MM.1S (cell line): ENCODE data around the gene CLTB.

Experiments
- DNase-seq: peaks from one replicate; pipeline ENCODE4 v3.0.0-alpha.2; 2015
- H2AFZ ChIP-seq: fragments of 300-600 bp; sonication (generic); 2 replicates; pipeline ENCODE4 v1.6.0; 2016; ENCODE audit warnings: antibody characterized with exemption, low read length
- H3F3A ChIP-seq: fragments of 300-600 bp; sonication (generic); 2 replicates; pipeline ENCODE4 v1.6.1; 2016; ENCODE audit warnings: mild to moderate bottlenecking, antibody characterized with exemption, low read length, moderate library complexity, mixed read lengths; ENCODE audit not compliant: insufficient read depth
- H3K27ac ChIP-seq: fragments of 300-600 bp; sonication (generic); 2 replicates; pipeline ENCODE4 v1.5.1; 2016; ENCODE audit warnings: mild to moderate bottlenecking, low read length
- H3K27me3 ChIP-seq: fragments of 300-600 bp; sonication (generic); replicated peaks from 2 replicates; pipeline ENCODE4 v1.6.0; 2016; ENCODE audit warnings: low read length; ENCODE audit not compliant: insufficient read depth
- H3K36me3 ChIP-seq: fragments of 300-600 bp; sonication (generic); replicated peaks from 2 replicates; pipeline ENCODE4 v1.6.1; 2016; ENCODE audit warnings: mild to moderate bottlenecking, low read length, mixed read lengths; ENCODE audit not compliant: insufficient read depth
- H3K4me1 ChIP-seq: fragments of 300-600 bp; sonication (generic); 2 replicates; pipeline ENCODE4 v1.6.1; 2016; ENCODE audit warnings: low read length, mixed read lengths
- H3K4me2 ChIP-seq: fragments of 300-600 bp; sonication (generic); 2 replicates; pipeline ENCODE4 v1.6.0; 2016; ENCODE audit warnings: low read depth, low read length
- H3K4me3 ChIP-seq: fragments of 300-600 bp; sonication (generic); 2 replicates; pipeline ENCODE4 v1.5.1; 2016; ENCODE audit warnings: low read length, mixed read lengths
- H3K79me2 ChIP-seq: fragments of 300-600 bp; sonication (generic); 2 replicates; pipeline ENCODE4 v1.6.1; 2016; ENCODE audit warnings: mixed run types, low read length, mixed read lengths
- H3K9ac ChIP-seq: fragments of 300-600 bp; sonication (generic); 2 replicates; pipeline ENCODE4 v1.6.1; 2016; ENCODE audit warnings: low read length, mixed read lengths
- H3K9me2 ChIP-seq: fragments of 300-600 bp; sonication (generic); replicated peaks from 2 replicates; pipeline ENCODE4 v1.6.1; 2016; ENCODE audit warnings: mild to moderate bottlenecking, low read length, mixed read lengths; ENCODE audit not compliant: insufficient read depth
- H3K9me3 ChIP-seq: fragments of 300-600 bp; sonication (generic); replicated peaks from 2 replicates; pipeline ENCODE4 v1.6.1; 2016; ENCODE audit warnings: mild to moderate bottlenecking, low read length, mixed read lengths; ENCODE audit not compliant: insufficient read depth
- H4K20me1 ChIP-seq: fragments of 300-600 bp; sonication (generic); 2 replicates; pipeline ENCODE4 v1.6.1; 2016; ENCODE audit warnings: mild to moderate bottlenecking, low read length, moderate library complexity, mixed read lengths; ENCODE audit not compliant: insufficient read depth
- CTCF ChIP-seq: fragments of 300-600 bp; sonication (generic); IDR thresholded peaks from 2 replicates; pipeline ENCODE4 v1.5.1; 2016; ENCODE audit warnings: antibody characterized with exemption, low read length, mixed read lengths
- EZH2 ChIP-seq: fragments of 300-600 bp; sonication (generic); optimal IDR thresholded peaks from 2 replicates; pipeline ENCODE3; 2017; ENCODE audit warnings: low read depth, mild to moderate bottlenecking, antibody characterized with exemption, low read length, mixed read lengths
- EZH2phosphoT487 ChIP-seq: fragments of 300-600 bp; sonication (generic); IDR thresholded peaks from 2 replicates; pipeline ENCODE4 v1.6.1; 2018; ENCODE audit warnings: antibody characterized with exemption, low read length

The CLTB gene

GRCh38 chr5:176407456-176408251 is 8.7 kb downstream of the CLTB start:
- Histone ChIP-seq H3K4me3 (no peak overlapping the region), H3K4me1 (peaks cover 33% of the 10 kb centered on the region), H3K27ac (peak overlapping the region; percentile 87), H3K79me2 (peaks cover 22% of the 10 kb centered on the region), H2AFZ (no peak overlapping the region), H3K4me2 (peak overlapping the region; percentile 79; the same call in 1 of the 2 replicates), H3K27me3 (no peaks in the 10 kb centered on the region), H3F3A (peaks cover 17% of the 10 kb centered on the region), H3K9me3 (no peaks in the 10 kb centered on the region), H4K20me1 (no peaks in the 10 kb centered on the region), H3K9ac (peak overlapping the region; percentile 36; the same call in 1 of the 2 replicates), H3K36me3 (no peaks in the 10 kb centered on the region; the same call in 1 of the 2 replicates), H3K9me2 (no peaks in the 10 kb centered on the region)
- TF ChIP-seq EZH2phosphoT487 (no peak), CTCF (no peak), EZH2 (no peak)
- DNase-seq = no peak

DNA sequence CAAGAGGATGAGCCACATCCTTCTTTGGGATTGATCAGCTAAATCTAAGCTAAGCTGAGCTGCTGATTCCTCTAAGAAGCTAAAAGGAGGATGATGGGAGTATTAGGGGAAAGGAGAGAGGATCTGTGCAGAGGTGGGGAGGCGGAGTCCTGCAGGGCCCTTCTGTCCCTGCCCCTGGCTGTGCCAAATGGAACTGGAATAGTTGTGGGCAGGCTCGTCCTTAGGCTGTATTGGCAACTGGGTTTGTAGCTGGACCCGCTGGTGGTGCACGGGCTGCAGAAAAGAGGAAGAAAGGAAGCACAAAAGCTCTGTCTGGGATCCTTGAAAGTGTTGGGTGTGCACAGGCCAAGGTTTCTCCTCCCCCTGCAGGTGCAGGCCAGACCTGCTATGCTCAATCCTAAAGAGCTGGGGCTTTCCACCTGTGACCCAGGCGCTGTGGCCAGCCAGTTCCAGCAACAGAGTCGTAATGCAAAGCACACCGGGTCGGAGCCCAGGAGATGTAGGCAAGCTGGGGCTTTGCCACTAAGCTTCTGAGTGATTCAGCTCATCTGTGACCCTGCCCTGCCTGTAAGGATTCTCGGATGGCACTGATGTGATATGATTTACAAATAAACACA is 9.8 kb downstream of the CLTB start:
- Histone ChIP-seq H2AFZ (0 out of 2 replicates have a peak overlapping the region, but pooled peaks have one; percentile 19), H3F3A (peaks cover 17% of the 10 kb centered on the region), H3K27me3 (no peaks in the 10 kb centered on the region), H3K9me3 (no peaks in the 10 kb centered on the region), H3K4me2 (peak overlapping the region; percentile 79), H3K4me3 (peak overlapping the region; percentile 39), H3K9ac (peak overlapping the region; percentile 36; the same call in 1 of the 2 replicates), H3K36me3 (no peaks in the 10 kb centered on the region; the same call in 1 of the 2 replicates), H3K9me2 (no peaks in the 10 kb centered on the region), H3K27ac (peak overlapping the region; percentile 87), H3K79me2 (peaks cover 16% of the 10 kb centered on the region), H3K4me1 (peaks cover 31% of the 10 kb centered on the region), H4K20me1 (no peaks in the 10 kb centered on the region)
- peak; percentile 92 for DNase-seq
- TF ChIP-seq CTCF (peak; percentile 43), EZH2phosphoT487 (no peak)

- Histone ChIP-seq H3K9me2 (no peaks in the 10 kb centered on the region), H3K79me2 (peaks cover 16% of the 10 kb centered on the region), H4K20me1 (no peaks in the 10 kb centered on the region), H3F3A (peaks cover 17% of the 10 kb centered on the region), H3K9me3 (no peaks in the 10 kb centered on the region), H3K27me3 (no peaks in the 10 kb centered on the region), H3K27ac (peak overlapping the region; percentile 87; the same call in 1 of the 2 replicates), H2AFZ (no peak overlapping the region), H3K4me2 (peak overlapping the region; percentile 79; the same call in 1 of the 2 replicates), H3K4me3 (no peak overlapping the region), H3K36me3 (no peaks in the 10 kb centered on the region; the same call in 1 of the 2 replicates), H3K9ac (no peak overlapping the region), H3K4me1 (peaks cover 24% of the 10 kb centered on the region)
- no peak for DNase-seq
- TF ChIP-seq CTCF = 0 out of 2 replicates have a peak, but pooled peaks have one; percentile 4
- TF ChIP-seq EZH2phosphoT487 = no peak
These were observed 10.5 kb downstream of the CLTB start for GRCh38 chr5:176405656-176406435.
